GM19238 (cell line): Measurements from ENCODE around the gene CMAS.
"Not testable (repeated sequence)": the region's sequence is repeated elsewhere in the genome, so short reads cannot be mapped to it uniquely, and the experiment has no call there.

Source experiments
- DNase-seq: peaks from one replicate; pipeline ENCODE4 v3.0.0; 2011; ENCODE audit warnings: low spot score; ENCODE audit not compliant: insufficient read length

Gene CMAS

DNA sequence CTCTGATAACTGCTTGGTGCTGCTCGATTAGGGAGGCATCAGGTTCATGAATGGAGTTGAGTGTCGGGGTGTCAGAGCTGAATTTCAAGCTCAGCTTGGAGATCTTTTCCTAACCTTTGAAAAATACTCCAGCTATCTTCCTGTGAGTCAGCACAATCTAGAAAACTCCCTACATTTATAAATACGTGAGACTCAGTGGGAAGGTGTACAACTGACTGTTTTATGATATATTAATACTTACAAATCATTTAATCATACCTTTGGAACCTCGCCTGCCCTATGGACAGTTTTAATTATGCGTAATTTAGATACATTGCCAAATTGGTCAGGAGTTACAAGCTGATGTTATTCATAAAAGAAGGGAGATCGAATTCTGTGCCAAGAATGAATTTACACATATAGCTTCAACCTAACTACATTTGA, 961 bp downstream of the CMAS start:
- DNase-seq: no peak

DNA sequence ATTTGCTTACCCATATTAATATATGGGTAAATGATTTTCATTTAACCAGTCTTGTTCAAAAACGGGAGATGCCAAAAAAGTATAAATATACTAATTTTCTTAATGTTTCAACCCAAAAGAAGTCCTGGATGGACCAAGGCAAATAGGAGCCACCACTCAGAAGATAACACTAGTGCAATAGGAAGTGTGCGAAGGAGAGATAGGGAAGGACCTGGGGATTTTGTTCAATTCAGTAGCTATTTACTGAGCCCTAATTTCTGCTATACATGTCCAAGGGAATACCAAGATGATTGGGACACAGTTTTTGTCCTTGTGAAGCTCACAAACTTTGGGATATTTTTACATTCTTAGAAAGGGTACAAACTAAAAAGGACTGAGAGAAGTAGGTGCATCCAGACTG, 1.5 kb downstream of the CMAS start:
- no peak for DNase-seq

DNA sequence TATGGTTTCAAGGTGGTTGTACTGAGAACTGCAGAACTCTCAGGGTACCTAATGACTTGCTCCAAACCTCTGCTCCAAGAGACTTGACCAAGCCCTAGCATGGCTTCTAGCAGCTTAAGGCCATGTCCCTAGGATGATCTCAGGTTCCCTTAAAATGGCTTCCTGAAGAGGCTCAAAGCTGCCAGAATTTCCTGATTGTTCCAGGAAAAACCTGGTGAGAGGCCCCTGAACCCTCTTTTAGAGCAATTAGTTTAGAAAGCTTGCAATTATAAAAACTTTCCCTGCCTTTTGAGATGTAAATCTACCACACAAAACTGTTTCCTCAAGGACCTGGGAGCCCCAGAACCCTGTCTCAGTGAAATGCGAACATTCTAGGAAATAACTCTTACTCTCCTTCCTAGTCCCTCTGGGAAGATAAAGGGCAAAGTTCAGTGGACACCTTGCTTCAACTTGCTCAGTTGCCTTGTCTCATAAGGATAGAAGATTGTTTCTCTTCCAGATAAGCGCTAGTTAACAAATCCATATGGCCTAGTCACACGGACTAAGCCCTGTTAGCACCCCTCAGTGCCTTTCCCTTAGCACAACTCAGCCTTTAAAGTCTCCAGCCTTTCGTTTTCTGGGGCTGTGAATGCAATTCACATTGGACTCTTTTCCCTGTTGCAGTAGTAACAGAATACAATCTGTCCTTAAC, 2.5 kb downstream of the CMAS start:
- no peak for DNase-seq

DNA sequence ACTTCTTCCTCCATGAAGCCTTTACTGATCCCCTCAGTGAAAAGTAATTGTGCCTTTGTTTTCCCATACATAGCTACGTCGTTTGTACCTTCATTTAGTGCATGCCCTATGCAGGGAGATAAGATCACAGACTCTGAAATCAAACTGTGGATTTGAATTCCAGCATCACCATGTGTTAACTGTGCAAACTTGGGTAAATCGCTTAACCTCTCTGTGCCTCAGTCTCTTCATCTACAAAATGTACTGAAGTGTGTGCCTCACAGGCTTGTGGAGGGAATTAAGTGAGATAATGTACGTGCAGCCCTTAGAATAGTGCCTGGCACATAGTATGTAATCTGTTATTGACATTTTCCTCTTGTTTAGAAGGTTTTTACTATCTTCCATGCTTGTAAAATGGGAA, 4.1 kb downstream of the CMAS start:
- no peak for DNase-seq

DNA sequence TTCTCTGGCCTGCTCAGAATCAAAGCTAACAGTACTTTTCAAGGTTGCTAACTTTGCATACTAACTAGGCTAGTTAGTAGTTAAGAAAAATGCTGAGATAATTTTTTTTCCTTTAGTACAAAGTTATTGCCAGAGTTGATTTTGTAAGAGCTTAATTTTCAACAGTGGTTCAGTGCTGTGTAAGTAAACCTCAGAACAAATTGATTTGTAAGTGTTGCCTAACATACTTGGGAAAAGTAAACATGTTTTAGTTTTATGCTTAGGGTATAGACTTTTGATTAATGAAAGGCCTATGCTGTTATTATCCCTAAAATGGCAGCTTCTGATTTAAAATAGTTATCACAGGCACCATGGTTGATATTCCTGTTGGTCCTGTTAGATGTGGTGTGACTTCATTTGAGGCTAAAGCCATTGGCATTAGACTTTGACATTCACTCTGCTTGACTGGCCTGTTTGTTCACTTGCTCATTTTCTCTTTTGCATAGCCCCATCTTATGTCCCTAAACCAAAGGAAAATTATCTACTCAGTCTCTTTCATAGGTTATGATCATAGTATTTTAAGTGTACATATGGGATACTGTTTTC, 5.2 kb downstream of the CMAS start:
- DNase-seq: no peak

DNA sequence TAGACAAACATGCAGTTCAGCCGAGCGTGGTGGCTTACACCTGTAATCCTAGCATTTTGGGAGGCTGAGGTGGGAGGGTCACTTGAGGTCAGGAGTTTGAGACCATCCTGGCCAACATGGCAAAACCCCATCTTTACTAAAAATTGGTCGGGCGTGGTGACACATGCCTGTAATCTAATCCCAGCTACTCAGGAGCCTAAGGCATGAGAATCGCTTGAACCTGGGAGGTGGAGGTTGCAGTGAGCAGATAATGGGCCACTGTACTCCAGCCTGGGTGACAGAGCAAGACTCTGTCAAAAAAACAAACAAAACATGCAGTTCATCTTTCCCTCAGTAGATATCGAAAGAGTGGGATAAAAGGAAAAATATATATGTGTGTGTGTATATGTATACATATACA, 7.0 kb downstream of the CMAS start:
- DNase-seq: not testable (repeated sequence)

DNA sequence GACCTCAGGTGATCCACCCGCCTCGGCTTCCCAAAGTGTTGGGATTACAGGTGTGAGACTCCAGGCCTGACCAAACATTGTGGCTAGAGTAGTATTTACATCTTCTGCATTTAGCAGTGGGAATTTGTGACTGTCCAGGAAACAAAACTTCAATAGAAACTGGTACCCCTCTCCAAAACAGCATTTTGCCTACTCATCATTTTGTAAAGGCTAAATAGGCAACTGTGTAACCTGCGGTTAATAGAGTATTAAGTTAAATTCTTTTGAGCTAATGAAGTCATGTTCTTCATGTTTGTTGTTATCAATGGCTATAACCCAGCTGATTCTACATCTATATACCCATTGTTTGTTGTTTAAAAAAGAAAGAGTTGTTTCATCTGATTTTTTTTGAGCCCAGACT, 8.1 kb downstream of the CMAS start:
- no peak for DNase-seq

DNA sequence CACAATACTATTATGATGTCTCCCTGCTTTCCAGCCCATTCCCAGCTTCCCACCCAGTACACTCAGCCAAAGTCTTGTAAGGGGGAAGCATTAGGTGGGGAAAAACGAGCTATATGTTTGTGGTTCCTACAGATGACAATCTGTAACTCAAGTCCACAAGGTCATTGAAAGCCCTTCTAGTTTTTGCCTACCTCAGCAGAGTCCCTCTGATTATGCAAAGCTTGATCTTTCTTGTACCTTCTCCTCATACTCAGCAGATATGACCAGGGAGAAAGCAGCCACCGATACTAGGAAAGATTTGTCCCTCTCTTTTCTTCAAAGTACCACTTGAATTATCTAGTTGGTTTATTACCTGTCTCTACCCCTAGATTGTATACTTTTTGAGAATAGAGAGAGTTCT, 10.6 kb downstream of the CMAS start:
- no peak for DNase-seq

DNA sequence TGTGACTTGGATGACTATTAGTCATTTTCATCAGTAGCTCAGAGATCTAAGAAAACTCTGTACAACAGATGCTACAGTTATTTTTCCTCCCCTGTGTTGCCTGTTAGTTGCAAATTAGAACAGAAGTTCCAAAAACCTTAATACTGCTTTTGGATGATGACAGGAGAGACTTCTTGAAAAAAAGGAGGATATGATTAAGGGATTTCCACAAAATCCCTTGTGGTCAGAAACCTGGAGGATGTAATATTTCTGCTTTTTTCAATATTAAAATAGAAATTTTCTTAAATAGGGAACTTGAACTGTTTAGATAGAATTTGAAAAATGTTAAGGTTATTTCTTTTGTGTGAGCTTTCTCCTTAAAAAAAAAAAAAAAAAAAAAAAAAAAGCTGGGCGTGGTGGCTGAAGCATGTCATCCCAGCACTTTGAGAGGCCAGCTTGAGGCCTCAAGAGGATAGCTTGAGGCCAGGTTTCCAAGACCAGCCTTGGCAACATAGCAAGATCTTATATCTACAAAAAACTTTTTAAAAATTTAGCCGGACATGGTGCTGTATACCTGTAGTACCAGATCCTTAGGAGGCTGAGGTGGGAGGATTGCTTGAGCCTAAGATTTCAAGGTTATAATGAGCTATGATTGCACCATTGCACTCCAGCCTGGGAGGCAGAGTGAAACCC, 14.1 kb downstream of the CMAS start:
- DNase-seq: no peak

DNA sequence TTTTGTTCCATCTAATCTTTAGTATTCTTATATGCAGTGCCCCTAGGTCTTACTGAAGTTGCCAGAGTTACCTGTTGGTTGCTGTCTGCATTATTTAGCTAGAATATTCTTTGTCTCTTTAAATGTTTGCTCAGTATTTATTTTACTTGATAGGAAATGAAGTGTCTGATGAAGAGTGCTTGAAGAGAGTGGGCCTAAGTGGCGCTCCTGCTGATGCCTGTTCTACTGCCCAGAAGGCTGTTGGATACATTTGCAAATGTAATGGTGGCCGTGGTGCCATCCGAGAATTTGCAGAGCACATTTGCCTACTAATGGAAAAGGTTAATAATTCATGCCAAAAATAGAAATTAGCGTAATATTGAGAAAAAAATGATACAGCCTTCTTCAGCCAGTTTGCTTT, 18.9 kb downstream of the CMAS start:
- no peak for DNase-seq

DNA sequence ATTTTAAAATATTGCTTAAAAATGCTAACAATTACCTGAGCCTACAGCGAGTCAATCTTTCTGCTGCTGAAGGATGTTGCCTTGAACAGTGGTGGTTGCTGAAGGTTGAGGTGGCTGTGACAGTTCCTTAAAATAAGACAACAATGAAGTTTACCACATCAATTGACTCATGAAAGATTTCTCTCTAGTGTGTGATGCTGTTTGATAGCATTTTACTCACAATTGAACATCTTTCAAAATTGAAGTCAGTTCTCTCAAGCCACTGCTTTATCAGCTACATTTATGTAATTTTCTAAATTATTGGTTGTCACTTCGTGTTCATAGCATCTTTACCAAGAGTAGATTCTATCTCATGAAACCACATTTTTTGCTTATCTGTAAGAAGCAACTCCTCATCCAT, 20.3 kb downstream of the CMAS start:
- DNase-seq: no peak

DNA sequence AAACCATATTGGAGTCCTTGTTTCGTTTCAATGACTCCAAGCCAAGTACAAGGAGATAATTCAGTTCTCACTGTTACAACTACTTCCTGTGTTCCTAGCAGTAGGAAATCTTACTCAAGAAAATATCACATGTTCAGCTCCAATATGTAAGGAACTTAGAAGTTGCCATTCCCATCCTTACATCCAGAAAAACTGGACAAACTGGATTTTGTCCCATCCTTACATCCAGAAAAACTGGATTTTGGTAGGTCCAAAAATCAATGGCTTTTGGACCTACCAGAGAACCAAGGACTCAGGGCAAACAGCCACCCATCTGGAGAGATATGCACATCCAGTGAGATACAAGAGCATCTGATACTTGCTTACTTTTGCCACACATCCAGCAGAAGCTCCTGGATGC, 23.8 kb downstream of the CMAS start:
- no peak for DNase-seq

DNA sequence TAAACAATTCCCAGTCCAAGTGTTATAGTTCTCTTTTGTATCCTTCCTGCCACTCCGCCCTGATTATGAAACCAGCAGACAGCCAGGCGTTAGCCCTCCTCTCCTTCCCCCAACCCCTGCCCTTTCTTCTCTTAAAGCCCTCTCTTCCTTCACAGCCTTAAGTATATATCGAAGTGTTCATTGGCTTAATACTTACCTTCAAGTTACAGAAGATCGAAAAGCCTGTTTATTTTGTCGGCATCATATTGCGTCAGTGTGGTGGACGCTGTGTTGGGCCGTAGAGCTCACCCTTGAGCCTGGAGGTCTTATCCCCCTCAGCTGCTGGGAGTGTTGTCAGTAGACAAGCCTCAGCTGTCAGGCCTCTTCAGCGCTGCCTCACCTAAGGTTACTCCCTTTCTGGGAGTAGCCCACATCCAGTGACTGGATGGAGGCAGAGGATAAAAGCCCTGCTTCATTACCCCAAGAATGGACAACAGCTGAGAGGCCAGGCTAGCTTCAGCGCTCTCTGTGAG, 36.2 kb downstream of the CMAS start:
- DNase-seq: no peak

DNA sequence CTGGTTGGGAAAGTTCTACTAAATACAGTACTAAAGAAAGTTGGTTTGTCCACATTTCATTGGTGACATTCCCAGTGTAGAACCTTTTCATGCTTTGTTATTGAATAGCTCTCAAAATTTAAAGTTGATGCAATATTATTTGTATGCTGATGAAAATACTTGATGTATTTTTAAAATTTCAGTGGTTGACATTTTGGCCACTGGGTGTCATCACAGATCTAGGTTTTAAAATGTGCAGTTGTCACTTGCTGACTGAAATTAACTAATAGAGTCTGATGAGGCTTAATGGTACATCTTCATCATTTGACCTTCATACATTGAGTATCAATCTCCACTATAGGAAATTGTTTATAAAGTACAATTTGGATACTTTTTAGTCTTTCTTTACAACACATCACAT, 37.1 kb downstream of the CMAS start:
- no peak for DNase-seq

DNA sequence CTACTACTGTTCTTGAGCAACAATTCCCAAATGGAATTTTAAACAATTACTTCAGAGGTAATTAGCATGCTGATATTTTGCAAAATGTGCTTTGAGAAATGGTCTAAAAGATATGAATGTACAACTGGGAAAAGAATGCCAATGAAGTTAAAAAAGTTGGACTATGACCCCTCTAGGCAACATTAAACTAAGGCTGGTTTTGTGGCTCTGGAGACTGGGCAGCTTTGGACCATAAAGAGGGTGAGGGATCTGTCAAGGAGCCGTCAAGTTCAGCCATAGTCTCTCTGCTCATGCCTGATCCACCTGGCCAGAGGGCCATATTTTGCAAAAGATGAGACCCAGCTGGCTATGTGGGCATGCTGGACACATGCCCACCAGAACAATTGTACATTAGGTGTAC, 38.8 kb downstream of the CMAS start:
- no peak for DNase-seq

DNA sequence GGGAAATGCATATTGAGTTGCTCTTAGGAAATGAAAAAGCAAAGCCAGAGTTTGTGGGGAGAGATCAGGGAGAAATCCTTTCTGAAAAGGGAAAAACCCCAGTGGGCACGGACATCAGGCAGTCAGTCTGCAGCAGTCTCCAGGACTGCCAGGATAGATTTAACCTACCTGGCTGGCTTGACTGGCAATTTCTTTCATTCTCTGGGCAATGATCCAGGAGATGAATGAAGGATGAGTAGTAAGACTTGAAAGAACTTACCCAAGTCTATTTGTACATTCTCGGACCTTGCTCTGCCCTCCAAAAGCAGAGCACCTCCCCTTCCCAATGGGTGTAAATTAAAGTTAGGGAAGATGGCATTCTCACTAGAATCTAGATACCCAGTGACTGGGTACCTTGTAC, 42.9 kb downstream of the CMAS start:
- DNase-seq: no peak

DNA sequence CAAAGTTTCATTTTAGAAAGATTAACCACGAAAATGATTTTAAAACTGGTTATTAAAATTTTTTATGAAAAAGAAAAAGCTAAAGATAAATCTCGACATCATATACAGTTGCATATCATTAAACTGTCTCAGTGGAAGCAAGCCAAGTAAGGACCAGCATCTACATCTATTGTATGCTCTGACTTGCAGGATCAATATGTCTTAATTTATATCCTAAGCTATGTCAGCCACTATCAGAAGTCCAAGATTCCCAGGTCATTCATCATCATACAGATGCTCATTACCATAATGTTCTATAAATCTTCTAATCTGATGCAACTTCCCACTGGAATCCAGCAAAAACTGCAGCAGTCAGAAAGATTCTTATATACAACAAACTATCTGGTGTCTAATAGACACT, 43.5 kb downstream of the CMAS start:
- no peak for DNase-seq

DNA sequence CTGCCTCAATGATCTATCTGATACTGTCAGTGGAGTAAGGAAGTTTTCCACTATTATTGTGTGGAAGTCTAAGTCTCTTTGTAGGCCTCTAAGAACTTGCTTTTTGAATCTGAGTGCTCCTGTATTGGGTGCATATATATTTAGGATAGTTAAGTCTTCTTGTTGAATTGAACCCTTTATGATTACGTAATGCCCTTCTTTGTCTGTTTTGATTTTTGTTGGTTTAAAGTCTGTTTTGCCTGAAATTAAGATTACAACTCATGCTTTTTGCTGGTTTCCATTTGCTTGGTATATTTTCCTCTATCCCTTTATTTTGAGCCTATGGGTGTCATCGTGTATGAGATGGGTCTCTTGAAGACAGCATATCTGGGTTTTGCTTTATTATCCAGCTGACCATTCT, 53.0 kb downstream of the CMAS start:
- not testable (repeated sequence) for DNase-seq

DNA sequence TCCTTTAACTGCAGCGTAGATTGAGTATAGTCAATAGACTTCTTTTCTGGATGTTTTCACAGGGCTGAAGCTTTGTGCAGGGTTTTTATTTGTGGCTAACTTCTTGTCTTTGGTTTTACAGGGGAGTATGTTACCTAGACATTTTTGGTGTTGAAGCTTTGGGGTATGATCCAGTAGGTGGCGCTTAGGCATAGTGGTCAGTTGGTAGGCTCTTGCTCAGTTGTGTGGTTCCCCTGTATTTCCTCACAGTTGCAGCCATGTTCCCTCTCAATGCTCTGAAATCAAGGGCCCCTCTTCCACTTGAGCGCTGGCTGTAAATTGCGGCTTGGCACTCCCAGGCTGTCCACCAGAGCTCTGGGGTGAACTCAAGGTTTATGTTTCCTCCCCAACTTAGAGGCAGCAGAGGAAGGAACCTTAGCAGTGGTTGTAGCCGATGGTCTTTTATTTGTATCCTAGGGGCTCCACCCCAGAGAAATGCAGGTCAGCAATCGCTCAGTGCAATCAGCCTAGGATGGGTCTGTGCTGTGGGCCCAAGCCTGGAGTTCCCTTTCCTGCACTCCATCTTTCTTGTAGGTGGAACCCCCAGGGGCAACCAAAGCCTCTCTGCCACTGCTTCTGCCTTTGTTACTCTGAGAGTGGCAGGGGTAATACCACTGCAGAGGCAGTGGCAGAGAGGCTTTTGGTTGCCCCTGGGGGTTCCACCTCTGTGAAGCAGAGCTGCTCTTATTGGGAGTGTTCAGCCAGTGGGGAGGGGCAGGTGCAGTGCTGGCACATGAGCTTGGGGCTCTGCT, 55.1 kb downstream of the CMAS start:
- DNase-seq: no peak

DNA sequence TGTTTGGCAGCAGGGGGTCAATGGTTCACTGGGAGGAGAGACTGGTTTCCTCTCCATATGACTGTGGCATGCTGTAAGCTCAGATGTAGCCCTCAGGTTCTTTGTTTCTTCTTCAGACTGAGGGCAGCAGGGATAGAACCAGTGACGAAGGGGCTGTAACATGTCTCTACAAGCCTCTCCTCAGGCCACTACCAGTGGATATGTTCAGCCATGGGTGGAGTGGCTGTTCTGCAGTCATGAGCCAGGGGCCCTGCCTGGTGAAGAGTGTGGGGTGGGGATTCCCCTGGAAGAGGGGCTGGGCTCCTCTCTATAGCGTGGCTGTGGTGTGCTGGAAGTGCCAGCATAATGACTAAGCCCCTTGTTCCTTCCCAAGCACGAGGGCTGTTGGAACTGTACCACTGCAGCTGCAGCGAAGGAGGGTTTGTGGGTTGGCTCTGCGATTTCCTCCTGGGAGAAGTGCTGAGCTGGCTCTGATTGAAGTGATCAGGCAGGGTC, 55.8 kb downstream of the CMAS start:
- DNase-seq: no peak

DNA sequence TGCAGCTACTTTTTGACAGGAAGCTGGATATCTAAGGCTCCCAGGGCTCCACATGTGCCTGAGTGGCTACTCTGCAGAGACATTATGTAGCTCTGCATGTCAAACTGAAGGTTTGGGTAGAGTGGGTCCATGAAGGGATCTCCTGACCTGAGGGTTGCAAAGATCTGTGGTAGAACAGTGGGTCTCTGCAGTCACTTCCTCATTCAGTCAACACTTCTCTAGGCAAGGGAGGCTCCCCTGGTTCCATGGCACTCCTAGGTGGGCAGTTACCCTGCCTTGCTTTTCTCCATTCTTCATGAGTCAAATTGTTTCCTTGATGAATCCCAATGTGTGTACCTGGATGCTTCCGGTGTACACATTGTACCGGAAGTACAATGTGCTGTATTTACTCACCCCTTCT, 57.4 kb downstream of the CMAS start:
- no peak for DNase-seq

DNA sequence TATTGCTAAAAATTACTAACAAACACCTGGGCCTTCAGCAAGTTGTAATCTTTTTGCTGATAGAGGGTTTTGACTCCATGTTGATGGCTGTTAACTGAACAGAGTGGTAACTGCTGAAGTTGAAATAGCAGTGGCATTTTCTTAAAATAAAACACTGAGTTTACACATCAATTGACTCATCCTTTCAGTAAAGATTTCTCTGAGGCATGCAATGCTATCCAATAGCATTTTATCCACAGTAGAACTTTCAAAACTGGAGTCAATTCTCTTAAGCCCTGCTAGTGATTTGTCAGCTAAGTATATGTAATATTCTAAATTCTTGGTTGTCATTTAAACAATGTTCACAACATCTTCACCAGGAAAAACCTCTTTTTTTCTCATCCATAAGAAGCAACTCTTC, 59.5 kb downstream of the CMAS start:
- DNase-seq: no peak
